H9 (cell line): ENCODE data around the gene WNT3. TPM values are rescaled to one million over a fixed set of nuclear protein-coding genes. Genes with fewer than 3 reads are reported as not detected.

Source experiments
- DNase-seq: peaks from one replicate; pipeline ENCODE4 v3.0.0-alpha.2; 2017
- H2AFZ ChIP-seq: one replicate; pipeline ENCODE4 v1.6.1; 2013; ENCODE audit warnings: mild to moderate bottlenecking, low read length, control low read depth, moderate library complexity
- H2AK5ac ChIP-seq: 2 replicates; pipeline ENCODE4 v1.6.1; 2013; ENCODE audit warnings: low read length, control low read depth, mixed read lengths; ENCODE audit not compliant: insufficient read length
- H2BK120ac ChIP-seq: one replicate; pipeline ENCODE4 v1.6.1; 2013; ENCODE audit warnings: low read depth, mild to moderate bottlenecking, low read length, control low read depth, inconsistent platforms; ENCODE audit not compliant: poor library complexity, severe bottlenecking
- H2BK12ac ChIP-seq: 2 replicates; pipeline ENCODE4 v1.6.1; 2013; ENCODE audit warnings: low read length, control low read depth, mixed read lengths, low read depth; ENCODE audit not compliant: insufficient read length
- H2BK15ac ChIP-seq: 2 replicates; pipeline ENCODE4 v1.6.1; 2013; ENCODE audit warnings: low read depth, low read length, control low read depth
- H2BK20ac ChIP-seq: one replicate; pipeline ENCODE4 v1.6.1; 2013; ENCODE audit warnings: low read depth, mild to moderate bottlenecking, low read length, control low read depth, inconsistent platforms; ENCODE audit not compliant: poor library complexity, severe bottlenecking
- H2BK5ac ChIP-seq: 2 replicates; pipeline ENCODE4 v1.6.1; 2013; ENCODE audit warnings: low read length, control low read depth, mixed read lengths; ENCODE audit not compliant: insufficient read length
- H3K14ac ChIP-seq: 2 replicates; pipeline ENCODE4 v1.6.1; 2013; ENCODE audit warnings: low read length, control low read depth; ENCODE audit not compliant: insufficient read depth
- H3K18ac ChIP-seq: 2 replicates; pipeline ENCODE4 v1.6.1; 2013; ENCODE audit warnings: low read depth, mild to moderate bottlenecking, mixed read lengths, low read length, control low read depth; ENCODE audit not compliant: insufficient read length
- H3K23ac ChIP-seq: 2 replicates; pipeline ENCODE4 v1.6.1; 2013; ENCODE audit warnings: low read length, control low read depth, mixed read lengths, low read depth; ENCODE audit not compliant: insufficient read length
- H3K23me2 ChIP-seq: 2 replicates; pipeline ENCODE4 v1.6.1; 2013; ENCODE audit warnings: low read depth, mild to moderate bottlenecking, mixed read lengths, low read length, control low read depth; ENCODE audit not compliant: insufficient read length, poor library complexity, severe bottlenecking
- H3K27ac ChIP-seq: 2 replicates; pipeline ENCODE4 v1.5.1; 2013; ENCODE audit warnings: low read length, control low read depth, mixed read lengths, low read depth; ENCODE audit not compliant: insufficient read length
- H3K27me3 ChIP-seq: 2 replicates; pipeline ENCODE4 v1.6.1; 2013; ENCODE audit warnings: low read length, control low read depth, inconsistent platforms; ENCODE audit not compliant: insufficient read depth
- H3K4ac ChIP-seq: 2 replicates; pipeline ENCODE4 v1.6.1; 2013; ENCODE audit warnings: low read depth, mild to moderate bottlenecking, control low read depth, inconsistent platforms, low read length, moderate library complexity
- H3K4me1 ChIP-seq: 2 replicates; pipeline ENCODE4 v1.6.1; 2013; ENCODE audit warnings: low read length, control low read depth, inconsistent platforms; ENCODE audit not compliant: insufficient read depth
- H3K4me2 ChIP-seq: 2 replicates; pipeline ENCODE4 v1.6.1; 2013; ENCODE audit warnings: low read length, control low read depth, mixed read lengths; ENCODE audit not compliant: insufficient read length, insufficient read depth
- H3K56ac ChIP-seq: 2 replicates; pipeline ENCODE4 v1.6.1; 2013; ENCODE audit warnings: low read depth, mild to moderate bottlenecking, mixed read lengths, low read length, control low read depth; ENCODE audit not compliant: insufficient read length
- H3K79me1 ChIP-seq: 2 replicates; pipeline ENCODE4 v1.6.1; 2013; ENCODE audit warnings: low read depth, mild to moderate bottlenecking, moderate library complexity, low read length, control low read depth, inconsistent platforms; ENCODE audit not compliant: insufficient read depth, poor library complexity, severe bottlenecking
- H3K79me2 ChIP-seq: 2 replicates; pipeline ENCODE4 v1.6.1; 2013; ENCODE audit warnings: low read length, control low read depth, inconsistent platforms; ENCODE audit not compliant: insufficient read depth
- H3K9ac ChIP-seq: 2 replicates; pipeline ENCODE4 v1.6.1; 2013; ENCODE audit warnings: low read length, control low read depth, mixed read lengths; ENCODE audit not compliant: insufficient read length; ENCODE audit errors: extremely low read depth
- H3K9me3 ChIP-seq: one replicate; pipeline ENCODE4 v1.6.1; 2013; ENCODE audit warnings: low read depth, low read length, inconsistent platforms; ENCODE audit not compliant: control insufficient read depth
- H3T11ph ChIP-seq: one replicate; pipeline ENCODE4 v1.6.1; 2013; ENCODE audit warnings: mild to moderate bottlenecking, low read length, control low read depth, inconsistent platforms
- H4K20me1 ChIP-seq: one replicate; pipeline ENCODE4 v1.6.1; 2013; ENCODE audit not compliant: control insufficient read depth, insufficient read length, insufficient read depth
- H4K5ac ChIP-seq: 2 replicates; pipeline ENCODE4 v1.6.1; 2013; ENCODE audit warnings: low read depth, mild to moderate bottlenecking, mixed read lengths, low read length, control low read depth; ENCODE audit not compliant: insufficient read length
- H4K8ac ChIP-seq: replicated peaks from 2 replicates; pipeline ENCODE4 v1.6.1; 2013; ENCODE audit warnings: low read length, control low read depth, mixed read lengths, low read depth; ENCODE audit not compliant: insufficient read length
- H4K91ac ChIP-seq: 2 replicates; pipeline ENCODE4 v1.6.1; 2013; ENCODE audit warnings: low read depth, mild to moderate bottlenecking, moderate library complexity, mixed read lengths, low read length, control low read depth; ENCODE audit not compliant: insufficient read length
- H3K27ac Mint-ChIP-seq, 3 experiments: 2 replicates in 2 of 3; 3 replicates in 1 of 3; pipeline ENCODE4 v1.8.0; 2020 to 2021; ENCODE audit warnings: mixed read lengths in 3 of 3, mild to moderate bottlenecking in 1 of 3, moderate library complexity in 1 of 3
- H3K27me3 Mint-ChIP-seq: 2 replicates; pipeline ENCODE4 v1.8.0; 2021; ENCODE audit warnings: low read depth, mild to moderate bottlenecking, moderate library complexity, mixed read lengths
- H3K36me3 Mint-ChIP-seq, 3 experiments: 2 replicates in 2 of 3; 3 replicates in 1 of 3; pipeline ENCODE4 v1.8.0; 2020 to 2021; ENCODE audit warnings: low read depth in 3 of 3, mixed read lengths in 3 of 3; ENCODE audit not compliant: insufficient read depth in 1 of 3
- H3K4me1 Mint-ChIP-seq, 2 experiments: 2 replicates each; pipeline ENCODE4 v1.8.0; 2020; ENCODE audit warnings: mixed read lengths in 2 of 2
- H3K4me3 Mint-ChIP-seq, 2 experiments: 2 replicates in 1 of 2; 3 replicates in 1 of 2; pipeline ENCODE4 v1.8.0; 2020 to 2021; ENCODE audit warnings: mild to moderate bottlenecking in 2 of 2, mixed read lengths in 2 of 2, moderate library complexity in 1 of 2
- H3K9me3 Mint-ChIP-seq, 2 experiments: 2 replicates in 1 of 2; 3 replicates in 1 of 2; pipeline ENCODE4 v1.8.0; 2020; ENCODE audit warnings: mild to moderate bottlenecking in 2 of 2, mixed read lengths in 2 of 2, moderate library complexity in 1 of 2
- CTCF ChIP-seq: fragments of 200-600 bp; sonication (generic); conservative IDR thresholded peaks from 3 replicates; pipeline ENCODE4 v1.8.0; 2021; ENCODE audit warnings: antibody characterized with exemption, mild to moderate bottlenecking
- WGBS: extraction: QIAGEN DNeasy Blood & Tissue Kit; methylation state at CpG from one replicate; pipeline ENCODE4 v1.1.7; 2013; ENCODE audit warnings: missing lambda C conversion rate, low lambda C conversion rate, mixed read lengths; ENCODE audit not compliant: insufficient read length; ENCODE audit errors: extremely low coverage; 5-methylcytosine and 5-hydroxymethylcytosine counted together
- total RNA-seq: library from RNA; stranded (reverse); gene quantifications from 2 replicates; pipeline ENCODE4 v1.2.1, GENCODE V29; 2021

The WNT3 gene
- total RNA-seq, 1 experiment from 2014 or later = 22.4 TPM

- no peak overlapping the region for H4K5ac ChIP-seq
- no peak overlapping the region for H3K4me3 Mint-ChIP-seq
- H3K4me1 Mint-ChIP-seq = peaks cover 5 to 8% of the 10 kb centered on the region in 2 experiments
These were observed 95.7 kb downstream of the WNT3 start for GRCh38 chr17:46722662-46723285.

More at GRCh38 chr17:46722662-46723285, 95.7 kb downstream of the WNT3 start:
- no peaks in the 10 kb centered on the region for H3K9me3 ChIP-seq
- no peak overlapping the region for H2AFZ ChIP-seq
- no peak overlapping the region for H4K91ac ChIP-seq
- no peak overlapping the region for H2BK12ac ChIP-seq
- H2BK120ac ChIP-seq = no peak overlapping the region
- no peaks in the 10 kb centered on the region; a peak in 1 of 7 replicates for H3K36me3 Mint-ChIP-seq
- H3K79me2 ChIP-seq = no peaks in the 10 kb centered on the region
- no peak overlapping the region for H3T11ph ChIP-seq
- H3K9ac ChIP-seq = no peak overlapping the region
- TF ChIP-seq CTCF = no peak
- no peak overlapping the region for H2BK20ac ChIP-seq
- H3K56ac ChIP-seq = no peak overlapping the region
- H3K23ac ChIP-seq = no peak overlapping the region
- WGBS = 100% methylated on average over 1 of the region's 7 CpGs
- H3K18ac ChIP-seq = no peak overlapping the region
- no peak overlapping the region for H3K27ac ChIP-seq
- H2BK15ac ChIP-seq = no peak overlapping the region
- H3K27ac Mint-ChIP-seq = peak overlapping the region in 1 of 3 experiments; percentile 16; a peak in 3 of 7 replicates
- H4K20me1 ChIP-seq = no peaks in the 10 kb centered on the region
- H3K14ac ChIP-seq = no peak overlapping the region
- no peak for DNase-seq
- no peaks in the 10 kb centered on the region; the same call in 1 of the 2 replicates for H3K4me1 ChIP-seq
- no peak overlapping the region for H2BK5ac ChIP-seq
- no peaks in the 10 kb centered on the region for H3K27me3 ChIP-seq
- H2AK5ac ChIP-seq = no peak overlapping the region
- H3K4ac ChIP-seq = no peak overlapping the region
- no peaks in the 10 kb centered on the region for H3K79me1 ChIP-seq
- H3K23me2 ChIP-seq = no peaks in the 10 kb centered on the region
- no peaks in the 10 kb centered on the region for H3K9me3 Mint-ChIP-seq
- no peak overlapping the region for H4K8ac ChIP-seq
- no peaks in the 10 kb centered on the region for H3K27me3 Mint-ChIP-seq
- no peak overlapping the region for H3K4me2 ChIP-seq
